Epithelial cell of proximal tubule (primary cell): Measurements from ENCODE around the gene OTOG. TPM values are rescaled to one million over a fixed set of nuclear protein-coding genes. Genes with fewer than 3 reads are reported as not detected.

ENCODE experiments used
- DNase-seq: peaks from one replicate; pipeline ENCODE4 v3.0.0-alpha.2; 2011; ENCODE audit warnings: low read depth
- H3K4me3 ChIP-seq: 2 replicates; pipeline ENCODE4 v1.5.1; 2011; ENCODE audit warnings: low read depth, mild to moderate bottlenecking, low read length
- total RNA-seq: library from RNA; depleted of rRNA; stranded (reverse); fragments of >200 nt; gene quantifications from 2 replicates; pipeline ENCODE4 v1.2.3, GENCODE V29; 2015
- TF ChIP-seq, protein P1 (sequence below): conservative IDR thresholded peaks from 2 replicates; pipeline ENCODE4 v1.5.1; 2012; ENCODE audit warnings: low read depth, mild to moderate bottlenecking, low read length

The OTOG gene
- total RNA-seq, 1 donor from 2014 or later: not detected

DNA sequence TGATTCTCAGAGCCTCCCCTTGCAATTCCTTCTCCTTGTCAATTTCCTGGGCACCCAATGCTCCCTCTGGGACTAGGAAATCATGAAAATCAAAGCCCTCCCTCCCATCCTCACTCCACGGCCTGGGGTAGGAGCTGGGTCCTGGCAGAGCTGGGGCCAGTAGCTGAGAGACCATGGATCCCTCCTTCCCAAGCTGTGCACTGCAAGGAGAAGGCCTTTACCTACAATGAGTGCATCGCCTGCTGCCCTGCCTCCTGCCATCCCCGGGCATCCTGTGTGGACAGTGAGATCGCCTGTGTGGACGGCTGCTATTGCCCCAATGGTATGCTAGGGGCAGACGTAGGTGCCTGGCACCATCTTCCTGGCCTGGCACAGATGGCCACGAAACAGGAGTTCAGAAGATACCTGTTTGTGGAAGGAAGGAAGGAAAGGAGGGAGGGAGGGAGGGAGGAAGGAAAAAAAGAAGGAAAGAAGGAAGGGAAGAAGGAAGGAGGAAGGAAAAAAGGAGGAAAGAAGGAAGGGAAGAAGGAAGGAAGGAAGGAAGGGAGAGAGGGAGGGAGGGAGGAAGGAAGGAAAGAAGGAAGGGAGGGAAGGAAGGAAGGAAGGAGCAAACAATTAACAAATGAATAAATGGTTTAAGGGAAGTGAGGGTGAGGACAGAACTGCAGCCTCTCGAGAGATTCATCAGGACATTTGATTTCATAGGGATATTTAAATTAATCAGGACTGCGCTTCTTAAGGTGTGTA lies 12.5 kb downstream of the OTOG start:
- TF ChIP-seq, protein P1, sequence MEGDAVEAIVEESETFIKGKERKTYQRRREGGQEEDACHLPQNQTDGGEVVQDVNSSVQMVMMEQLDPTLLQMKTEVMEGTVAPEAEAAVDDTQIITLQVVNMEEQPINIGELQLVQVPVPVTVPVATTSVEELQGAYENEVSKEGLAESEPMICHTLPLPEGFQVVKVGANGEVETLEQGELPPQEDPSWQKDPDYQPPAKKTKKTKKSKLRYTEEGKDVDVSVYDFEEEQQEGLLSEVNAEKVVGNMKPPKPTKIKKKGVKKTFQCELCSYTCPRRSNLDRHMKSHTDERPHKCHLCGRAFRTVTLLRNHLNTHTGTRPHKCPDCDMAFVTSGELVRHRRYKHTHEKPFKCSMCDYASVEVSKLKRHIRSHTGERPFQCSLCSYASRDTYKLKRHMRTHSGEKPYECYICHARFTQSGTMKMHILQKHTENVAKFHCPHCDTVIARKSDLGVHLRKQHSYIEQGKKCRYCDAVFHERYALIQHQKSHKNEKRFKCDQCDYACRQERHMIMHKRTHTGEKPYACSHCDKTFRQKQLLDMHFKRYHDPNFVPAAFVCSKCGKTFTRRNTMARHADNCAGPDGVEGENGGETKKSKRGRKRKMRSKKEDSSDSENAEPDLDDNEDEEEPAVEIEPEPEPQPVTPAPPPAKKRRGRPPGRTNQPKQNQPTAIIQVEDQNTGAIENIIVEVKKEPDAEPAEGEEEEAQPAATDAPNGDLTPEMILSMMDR: no peak
- H3K4me3 ChIP-seq: no peak overlapping the region
- no peak for DNase-seq

DNA sequence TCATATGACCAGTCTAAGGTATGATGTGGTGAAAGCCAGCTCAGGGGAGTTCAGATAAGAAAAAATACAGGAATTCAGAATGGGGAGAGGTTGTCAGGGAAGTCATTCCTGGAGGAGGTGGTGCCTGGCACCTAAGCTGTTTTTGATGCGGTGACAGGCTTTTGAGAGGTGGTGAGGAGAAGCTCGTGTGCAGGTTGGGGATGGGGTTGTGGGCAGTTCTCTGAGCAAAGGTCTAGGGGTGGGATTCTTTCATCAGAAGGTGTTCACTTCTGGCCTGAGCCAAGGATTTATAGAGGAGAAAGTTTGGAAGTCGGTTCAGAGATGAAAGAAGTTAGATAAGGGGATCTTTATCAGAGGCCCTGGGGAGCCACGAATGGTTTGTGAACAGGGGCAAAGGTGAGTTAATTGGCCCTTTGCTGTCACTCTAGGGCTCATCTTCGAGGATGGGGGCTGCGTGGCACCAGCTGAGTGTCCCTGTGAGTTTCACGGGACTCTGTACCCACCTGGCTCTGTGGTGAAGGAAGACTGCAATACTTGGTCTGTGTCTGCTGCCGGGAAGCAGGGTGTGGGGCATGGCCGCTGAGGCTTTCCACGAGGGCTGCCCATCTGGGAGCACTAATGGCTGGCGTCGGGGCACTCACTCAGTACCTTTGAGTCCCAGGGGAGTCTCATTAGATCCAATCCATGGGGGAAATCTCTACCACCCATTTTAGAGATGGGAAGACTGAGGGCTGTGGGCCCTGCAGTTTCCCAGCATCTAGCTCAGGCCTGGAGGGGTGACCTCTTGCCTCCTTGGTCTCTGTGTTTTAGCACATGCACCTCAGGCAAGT lies 13.4 kb downstream of the OTOG start:
- TF ChIP-seq, protein P1: no peak
- no peak overlapping the region for H3K4me3 ChIP-seq
- DNase-seq: no peak

DNA sequence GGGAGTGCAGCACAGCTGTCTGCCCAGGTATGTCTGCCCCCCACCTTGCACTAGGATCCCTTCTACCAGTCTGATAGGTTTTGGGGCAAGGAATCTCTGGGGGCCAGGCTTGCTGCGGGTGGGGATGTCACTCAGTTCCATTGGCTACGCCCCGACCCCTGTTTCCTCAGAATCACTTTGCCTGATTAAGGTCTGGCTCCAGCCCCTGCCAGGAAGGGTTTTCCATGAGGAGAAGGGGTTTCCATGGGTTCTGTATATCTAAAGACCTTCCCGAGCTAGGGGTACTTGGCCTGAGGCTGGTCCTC lies 14.0 kb downstream of the OTOG start:
- TF ChIP-seq, protein P1: no peak
- no peak overlapping the region for H3K4me3 ChIP-seq
- DNase-seq: no peak

DNA sequence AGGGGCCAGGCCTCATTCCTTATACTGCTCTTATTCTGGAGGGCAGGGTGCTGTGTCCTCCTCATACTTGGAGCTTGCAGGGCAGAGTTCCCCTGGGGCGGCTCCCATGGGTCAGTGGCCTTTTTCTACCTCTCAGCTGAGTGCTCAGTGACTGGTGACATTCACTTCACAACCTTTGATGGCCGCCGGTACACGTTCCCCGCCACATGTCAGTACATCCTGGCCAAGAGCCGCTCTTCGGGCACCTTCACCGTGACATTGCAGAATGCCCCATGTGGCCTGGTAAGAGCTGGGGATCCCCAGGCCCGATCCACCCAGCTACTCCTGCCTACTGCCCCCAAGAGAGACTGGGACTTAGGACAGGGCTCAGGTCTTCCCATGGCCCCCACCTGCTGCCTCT lies 14.5 kb downstream of the OTOG start:
- DNase-seq: no peak
- no peak overlapping the region for H3K4me3 ChIP-seq
- TF ChIP-seq, protein P1: no peak

DNA sequence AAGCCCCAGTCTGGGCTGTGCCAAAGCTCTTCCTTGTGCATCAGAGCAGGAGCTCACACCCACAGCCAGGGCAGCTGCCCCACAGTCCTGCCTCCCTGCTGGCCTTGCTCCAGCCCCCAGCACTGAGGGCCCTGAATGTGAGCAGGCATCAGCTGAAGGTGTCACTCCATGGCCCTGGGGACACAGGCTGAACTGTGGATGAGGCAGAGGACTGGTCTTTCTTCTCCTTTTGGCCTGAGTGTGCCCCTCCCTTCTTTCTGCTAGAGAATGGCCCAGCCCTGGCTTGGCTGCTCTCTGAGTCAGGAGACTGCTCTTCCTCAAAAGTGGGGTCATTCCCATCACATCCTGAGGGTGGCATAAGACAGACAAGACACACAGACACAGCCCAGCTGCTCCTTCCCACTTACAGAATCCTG lies 16.2 kb downstream of the OTOG start:
- DNase-seq: no peak
- no peak overlapping the region for H3K4me3 ChIP-seq
- TF ChIP-seq, protein P1: peak; percentile 37

DNA sequence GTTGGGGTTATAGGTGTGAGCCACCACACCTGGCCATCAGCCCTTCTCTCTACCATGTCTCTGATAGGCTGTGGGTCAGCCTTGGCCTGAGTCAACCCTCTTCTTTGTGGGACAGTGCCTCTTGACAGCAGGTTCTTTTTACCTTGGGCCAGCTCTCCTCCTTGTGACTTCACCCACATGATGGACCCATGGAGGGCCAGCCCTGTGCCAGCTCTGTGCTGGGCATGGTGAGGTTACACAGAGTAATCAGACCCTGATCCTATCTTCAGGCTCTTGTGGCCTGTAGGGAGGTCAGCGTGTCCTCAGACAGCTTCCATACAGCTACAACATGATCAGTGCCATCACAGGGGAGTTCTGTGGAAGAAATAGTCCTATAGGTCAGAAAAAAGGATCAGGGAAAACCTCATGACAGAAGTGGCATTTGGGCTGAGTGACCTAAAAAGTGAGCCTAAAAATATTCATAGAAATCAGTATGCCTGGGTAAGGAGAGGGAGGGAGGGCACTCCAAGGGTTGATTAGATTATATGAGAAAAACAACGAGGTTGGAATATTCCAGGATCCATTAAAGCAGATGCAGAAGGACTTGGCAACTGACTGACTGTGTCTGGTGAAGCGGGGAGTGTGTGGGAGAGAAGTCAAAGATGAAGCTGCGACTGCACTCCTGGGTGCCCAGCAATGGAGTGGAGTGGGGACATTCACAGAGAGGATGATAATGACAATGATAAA lies 17.1 kb downstream of the OTOG start:
- no peak for DNase-seq
- TF ChIP-seq, protein P1: no peak
- no peak overlapping the region for H3K4me3 ChIP-seq
